ENCODE measurements around the gene DLG2.

Gene DLG2

GRCh38 chr11:83764643-83765042 is 1862.5 kb downstream of the DLG2 start:
- DNase-seq (ENCODE audit: low read depth, low spot score) = no peak
- CTCF ChIA-PET = no interaction called here
- H3K4me3 ChIP-seq (ENCODE audit: low read depth, low read length) = no peak overlapping the region
- no peak for TF ChIP-seq CTCF (IDR thresholded peaks at IDR 0.05; ENCODE audit: insufficient read depth, low read length, missing control alignments)
- POLR2A ChIA-PET = no interaction called here

GRCh38 chr11:83760932-83761331 is 1866.2 kb downstream of the DLG2 start:
- no peak for TF ChIP-seq CTCF (IDR thresholded peaks at IDR 0.05; ENCODE audit: insufficient read depth, low read length, missing control alignments)
- no peak overlapping the region for H3K4me3 ChIP-seq (ENCODE audit: low read depth, low read length)
- POLR2A ChIA-PET = no interaction called here
- CTCF ChIA-PET = no interaction called here
- DNase-seq (ENCODE audit: low read depth, low spot score) = no peak

- no peak for DNase-seq (ENCODE audit: low read depth, low spot score)
- ChIA-PET POLR2A (no interaction called here), CTCF (no interaction called here)
- no peak overlapping the region for H3K4me3 ChIP-seq (ENCODE audit: low read depth, low read length)
- TF ChIP-seq CTCF (IDR thresholded peaks at IDR 0.05; ENCODE audit: insufficient read depth, low read length, missing control alignments) = no peak
Measured at GRCh38 chr11:83759148-83759547, 1868.0 kb downstream of the DLG2 start.

- ChIA-PET POLR2A (no interaction called here), CTCF (no interaction called here)
- no peak overlapping the region for H3K4me3 ChIP-seq (ENCODE audit: low read depth, low read length)
- no peak for DNase-seq (ENCODE audit: low read depth, low spot score)
- no peak for TF ChIP-seq CTCF (IDR thresholded peaks at IDR 0.05; ENCODE audit: insufficient read depth, low read length, missing control alignments)
Measured at GRCh38 chr11:83751041-83751440, 1876.1 kb downstream of the DLG2 start.

- H3K4me3 ChIP-seq (ENCODE audit: low read depth, low read length) = no peak overlapping the region
- ChIA-PET POLR2A (no interaction called here), CTCF (no interaction called here)
- TF ChIP-seq CTCF (IDR thresholded peaks at IDR 0.05; ENCODE audit: insufficient read depth, low read length, missing control alignments) = no peak
- DNase-seq (ENCODE audit: low read depth, low spot score) = no peak
Measured at GRCh38 chr11:83746921-83747585, 1880.1 kb downstream of the DLG2 start.

- no peak for TF ChIP-seq CTCF (IDR thresholded peaks at IDR 0.05; ENCODE audit: insufficient read depth, low read length, missing control alignments)
- H3K4me3 ChIP-seq (ENCODE audit: low read depth, low read length) = no peak overlapping the region
- CTCF ChIA-PET = no interaction called here
- DNase-seq (ENCODE audit: low read depth, low spot score) = no peak
- POLR2A ChIA-PET = no interaction called here
Measured at GRCh38 chr11:83744620-83745192, 1882.4 kb downstream of the DLG2 start.
